ENCODE data around the gene CCDC170. TPM values are rescaled to one million over a fixed set of nuclear protein-coding genes. Genes with fewer than 3 reads are reported as not detected.

The CCDC170 gene
- total and polyA plus RNA-seq, 2 of the 8 experiments (the other 6 are each of a cell fraction or from before 2014, with no cell fraction given) = 0.06 to 0.09 TPM

GRCh38 chr6:151577257-151577656 lies 83.4 kb downstream of the CCDC170 start (continued):
- TF ChIP-seq BCL11A (IDR thresholded peaks at IDR 0.05; ENCODE audit: low read depth in 2 of 2, low read length in 2 of 2) = no peak
- TF ChIP-seq SAP30 (IDR thresholded peaks at IDR 0.05; ENCODE audit: insufficient read depth, insufficient replicate concordance, low read length) = no peak
- no peak for TF ChIP-seq USF2 (IDR thresholded peaks at IDR 0.05; ENCODE audit: low read length)
- TF ChIP-seq, protein P1, sequence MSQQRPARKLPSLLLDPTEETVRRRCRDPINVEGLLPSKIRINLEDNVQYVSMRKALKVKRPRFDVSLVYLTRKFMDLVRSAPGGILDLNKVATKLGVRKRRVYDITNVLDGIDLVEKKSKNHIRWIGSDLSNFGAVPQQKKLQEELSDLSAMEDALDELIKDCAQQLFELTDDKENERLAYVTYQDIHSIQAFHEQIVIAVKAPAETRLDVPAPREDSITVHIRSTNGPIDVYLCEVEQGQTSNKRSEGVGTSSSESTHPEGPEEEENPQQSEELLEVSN (IDR thresholded peaks at IDR 0.05) = no peak
